Measurements from ENCODE around the gene HP. TPM values are rescaled to one million over a fixed set of nuclear protein-coding genes. Genes with fewer than 3 reads are reported as not detected.

HP gene
- total and polyA plus RNA-seq, 2 of the 13 experiments (the other 11 are each of a cell fraction or from before 2014, with no cell fraction given): 387 to 524 TPM

DNA sequence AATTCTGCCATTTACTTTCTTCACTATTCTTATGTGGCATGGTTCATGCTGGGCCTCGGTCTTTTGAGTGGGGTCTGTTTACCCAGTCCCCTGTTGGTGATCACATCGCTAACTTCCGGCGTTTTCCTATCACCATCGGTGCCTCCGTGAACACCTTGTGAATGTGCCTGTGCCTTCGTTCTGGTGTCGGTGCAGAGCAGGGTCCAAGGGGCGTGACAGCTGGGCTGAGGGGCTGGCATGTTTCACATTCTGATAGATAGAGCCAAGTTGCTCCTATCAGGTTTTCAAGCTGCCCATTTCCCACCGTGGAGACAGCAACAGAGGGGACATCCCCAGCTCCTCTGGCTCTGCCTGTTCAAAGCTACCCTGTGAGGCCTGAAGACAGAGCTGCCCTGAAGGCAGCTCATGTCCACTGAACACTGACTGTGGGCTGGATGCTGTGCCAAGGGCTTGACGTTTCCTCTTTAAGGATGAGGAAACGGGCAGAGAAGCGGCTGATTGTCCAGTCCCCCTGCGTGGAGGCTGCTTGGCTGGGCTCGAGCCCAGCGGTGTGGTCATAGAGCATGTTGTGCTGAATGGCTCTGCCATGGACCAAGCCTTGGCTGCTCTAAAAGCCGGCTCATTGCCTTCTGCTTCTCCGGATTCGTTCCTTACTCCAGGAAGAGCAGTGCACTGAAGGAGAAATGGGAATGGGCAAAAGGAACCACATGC, 28.7 kb upstream of the HP start (continued):
- TF ChIP-seq GABPA (IDR thresholded peaks at IDR 0.05; ENCODE audit: low read depth, low read length) (no peak), GABPA (CRISPR knock-in tag; IDR thresholded peaks at IDR 0.05; ENCODE audit: low read depth) (no peak)

DNA sequence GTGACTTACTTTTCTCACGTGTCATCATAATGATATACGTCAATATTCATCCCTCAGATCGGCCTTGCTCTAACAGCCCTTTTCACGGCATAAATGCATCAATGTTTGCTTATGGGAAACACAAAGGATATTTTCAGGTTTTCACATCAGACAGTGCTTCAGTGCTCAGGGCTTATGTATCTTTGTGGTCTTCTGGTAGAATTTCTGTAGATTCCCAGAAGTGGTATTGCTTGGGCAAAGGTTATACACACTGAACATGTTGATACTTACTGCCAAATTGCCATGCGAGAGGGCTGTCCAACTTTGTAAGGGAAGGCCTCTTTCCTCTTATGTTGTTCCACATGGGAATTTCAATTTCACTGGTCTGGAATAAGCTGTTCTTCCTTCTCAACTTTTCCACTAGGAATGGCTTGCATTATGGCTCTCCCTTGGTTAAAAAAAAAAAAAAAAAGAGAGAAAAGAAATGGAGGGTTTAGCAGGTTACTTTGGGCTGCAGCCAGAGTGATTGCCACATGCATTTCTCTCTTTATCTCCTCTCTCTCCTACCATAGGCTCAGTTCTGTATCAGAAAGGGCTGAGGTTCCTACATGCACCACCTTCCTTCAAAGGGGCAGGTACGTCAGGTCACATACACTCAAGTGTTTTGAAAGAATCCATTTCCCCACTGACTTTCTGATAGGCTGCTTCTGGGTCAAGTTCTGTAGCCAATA, 26.5 kb upstream of the HP start:
- no peak overlapping the region for H3K4me3 ChIP-seq (replicated peaks in 1 of 3; ENCODE audit: insufficient read depth in 1 of 3, low read depth in 2 of 3, low read length in 3 of 3)
- peak overlapping the region; percentile 40 for H3K27ac ChIP-seq (ENCODE audit: extremely low read length, insufficient read depth, low read length)
- ChIA-PET CTCF (ENCODE audit: low intra/inter-chr PET ratio, low total read pairs) (no interaction called here), POLR2A (interaction anchor here (1.0 to 2.2 kb wide), 3 partner anchors 26 to 35 kb away, joined by 5 to 6 read pairs (median 5); partner anchors contain the start of genes HP and HPR)
- no peaks in the 10 kb centered on the region for H3K27me3 ChIP-seq (ENCODE audit: control insufficient read depth in 1 of 2, insufficient read depth in 2 of 2, low read length in 2 of 2)
- H3K4me1 ChIP-seq (ENCODE audit: insufficient read depth, low read length): peaks cover 66% of the 10 kb centered on the region
- WGBS (ENCODE audit: low lambda C conversion rate): 50% methylated on average over 6 of the region's 6 CpGs
- no peak overlapping the region; the same call in 1 of the 2 replicates for H3K9ac ChIP-seq (ENCODE audit: insufficient read depth, low read depth, low read length)
- DNase-seq (ENCODE audit: low spot score) (peak; percentile 72), ATAC-seq (peak; percentile 22), FAIRE-seq (no peak)
- no peaks in the 10 kb centered on the region for H4K20me1 ChIP-seq (ENCODE audit: insufficient read depth, low read length)
- H3K9me3 ChIP-seq (ENCODE audit: low read length): no peaks in the 10 kb centered on the region
- H3K4me2 ChIP-seq (ENCODE audit: low read depth, low read length): peak overlapping the region; percentile 42
- in situ Hi-C loops (cut with HindIII; ENCODE audit: extremely low pct_ligation_motif_present, low pct_unique_long_range_greater_than_20kb) (no loop called here), intact Hi-C loops (cut with micrococcal nuclease; ENCODE audit: unreplicated experiment) (no loop called here)
- no peak overlapping the region for H2AFZ ChIP-seq (ENCODE audit: low read length)
- H3K79me2 ChIP-seq (ENCODE audit: insufficient read depth, low read length): no peaks in the 10 kb centered on the region
- peaks cover 7 to 9% of the 10 kb centered on the region in 2 experiments; a peak in 3 of 5 replicates for H3K36me3 ChIP-seq (replicated peaks in 1 of 2; ENCODE audit: control insufficient read depth in 1 of 2, insufficient read depth in 2 of 2, low read length in 2 of 2)
- no TSS peak for BruUV-seq (replicated peaks)
- TF ChIP-seq RXRB (CRISPR knock-in tag; IDR thresholded peaks at IDR 0.05; ENCODE audit: borderline replicate concordance): peak; percentile 14; the same call in 1 of the 2 replicates
- peak; percentile 51; the same call in 1 of the 2 replicates for TF ChIP-seq GATAD2A (CRISPR knock-in tag; IDR thresholded peaks at IDR 0.05)
- no peak for TF ChIP-seq CREB1 (IDR thresholded peaks at IDR 0.05)
- TF ChIP-seq CREB1 (CRISPR knock-in tag; IDR thresholded peaks at IDR 0.05): peak; percentile 16; the same call in 1 of the 2 replicates
- peak; percentile 54; the same call in 1 of the 2 replicates for TF ChIP-seq CEBPB (IDR thresholded peaks at IDR 0.05; ENCODE audit: borderline replicate concordance, low read depth, low read length)
- TF ChIP-seq NBN (conservative IDR thresholded peaks at IDR 0.05): no peak
- TF ChIP-seq SRY (CRISPR knock-in tag; IDR thresholded peaks at IDR 0.05): no peak
- peak; percentile 45 to 46; a peak in 3 of 4 replicates for TF ChIP-seq MAFK (conservative IDR thresholded peaks at IDR 0.05 in 1 of 2, IDR thresholded peaks at IDR 0.05 in 1 of 2; ENCODE audit: low read length in 2 of 2)
- TF ChIP-seq NFKBIZ (CRISPR knock-in tag; IDR thresholded peaks at IDR 0.05): peak; percentile 61; the same call in 1 of the 2 replicates
- TF ChIP-seq, protein P1, sequence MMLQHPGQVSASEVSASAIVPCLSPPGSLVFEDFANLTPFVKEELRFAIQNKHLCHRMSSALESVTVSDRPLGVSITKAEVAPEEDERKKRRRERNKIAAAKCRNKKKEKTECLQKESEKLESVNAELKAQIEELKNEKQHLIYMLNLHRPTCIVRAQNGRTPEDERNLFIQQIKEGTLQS (CRISPR knock-in tag; IDR thresholded peaks at IDR 0.05): no peak
- no peak for TF ChIP-seq KLF11 (CRISPR knock-in tag; IDR thresholded peaks at IDR 0.05)
- peak; percentile 57 for TF ChIP-seq FOSL2 (CRISPR knock-in tag; IDR thresholded peaks at IDR 0.05)
- TF ChIP-seq THYN1 (CRISPR knock-in tag; IDR thresholded peaks at IDR 0.05; ENCODE audit: borderline replicate concordance, low read depth): no peak
- TF ChIP-seq, protein P2, sequence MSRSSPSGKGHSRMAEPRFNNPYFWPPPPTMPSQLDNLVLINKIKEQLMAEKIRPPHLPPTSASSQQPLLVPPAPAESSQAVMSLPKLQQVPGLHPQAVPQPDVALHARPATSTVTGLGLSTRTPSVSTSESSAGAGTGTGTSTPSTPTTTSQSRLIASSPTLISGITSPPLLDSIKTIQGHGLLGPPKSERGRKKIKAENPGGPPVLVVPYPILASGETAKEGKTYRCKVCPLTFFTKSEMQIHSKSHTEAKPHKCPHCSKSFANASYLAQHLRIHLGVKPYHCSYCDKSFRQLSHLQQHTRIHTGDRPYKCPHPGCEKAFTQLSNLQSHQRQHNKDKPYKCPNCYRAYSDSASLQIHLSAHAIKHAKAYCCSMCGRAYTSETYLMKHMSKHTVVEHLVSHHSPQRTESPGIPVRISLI (CRISPR knock-in tag; IDR thresholded peaks at IDR 0.05; ENCODE audit: borderline replicate concordance): 0 out of 2 replicates have a peak, but pooled peaks have one; percentile 14
- TF ChIP-seq SUZ12 (IDR thresholded peaks at IDR 0.05; ENCODE audit: low read depth, low read length): no peak
- peak; percentile 44; the same call in 1 of the 2 replicates for TF ChIP-seq HNF4A (CRISPR knock-in tag; IDR thresholded peaks at IDR 0.05)
- TF ChIP-seq SIX4 (CRISPR knock-in tag; IDR thresholded peaks at IDR 0.05): 0 out of 2 replicates have a peak, but pooled peaks have one; percentile 33
- TF ChIP-seq FOXA1 (IDR thresholded peaks at IDR 0.05): no peak
- peak; percentile 46 for TF ChIP-seq FOXA1 (CRISPR knock-in tag; IDR thresholded peaks at IDR 0.05)
- TF ChIP-seq ZNF713 (CRISPR knock-in tag; IDR thresholded peaks at IDR 0.05): no peak
- TF ChIP-seq SOX13 (IDR thresholded peaks at IDR 0.05): no peak
- TF ChIP-seq SOX13 (CRISPR knock-in tag; conservative IDR thresholded peaks at IDR 0.05 in 1 of 2, IDR thresholded peaks at IDR 0.05 in 1 of 2): peak in 1 of 2 experiments; percentile 78; a peak in 2 of 4 replicates
- TF ChIP-seq ZFY (CRISPR knock-in tag; IDR thresholded peaks at IDR 0.05): 0 out of 2 replicates have a peak, but pooled peaks have one; percentile 19

All from HepG2 (cell line).